Loucy (cell line): ENCODE data around the gene PDE2A.

Experiments used
- EZH2phosphoT487 ChIP-seq: fragments of 200-600 bp; IDR thresholded peaks from 2 replicates; pipeline ENCODE4 v1.6.1; 2018; ENCODE audit warnings: antibody characterized with exemption, mild to moderate bottlenecking, moderate library complexity, borderline replicate concordance
- TF ChIP-seq, protein P1 (sequence below): fragments of 200-600 bp; sonication (generic); conservative IDR thresholded peaks from 2 replicates; pipeline ENCODE4 v1.5.1; 2014; ENCODE audit warnings: mild to moderate bottlenecking, antibody characterized with exemption, low read length

DNA sequence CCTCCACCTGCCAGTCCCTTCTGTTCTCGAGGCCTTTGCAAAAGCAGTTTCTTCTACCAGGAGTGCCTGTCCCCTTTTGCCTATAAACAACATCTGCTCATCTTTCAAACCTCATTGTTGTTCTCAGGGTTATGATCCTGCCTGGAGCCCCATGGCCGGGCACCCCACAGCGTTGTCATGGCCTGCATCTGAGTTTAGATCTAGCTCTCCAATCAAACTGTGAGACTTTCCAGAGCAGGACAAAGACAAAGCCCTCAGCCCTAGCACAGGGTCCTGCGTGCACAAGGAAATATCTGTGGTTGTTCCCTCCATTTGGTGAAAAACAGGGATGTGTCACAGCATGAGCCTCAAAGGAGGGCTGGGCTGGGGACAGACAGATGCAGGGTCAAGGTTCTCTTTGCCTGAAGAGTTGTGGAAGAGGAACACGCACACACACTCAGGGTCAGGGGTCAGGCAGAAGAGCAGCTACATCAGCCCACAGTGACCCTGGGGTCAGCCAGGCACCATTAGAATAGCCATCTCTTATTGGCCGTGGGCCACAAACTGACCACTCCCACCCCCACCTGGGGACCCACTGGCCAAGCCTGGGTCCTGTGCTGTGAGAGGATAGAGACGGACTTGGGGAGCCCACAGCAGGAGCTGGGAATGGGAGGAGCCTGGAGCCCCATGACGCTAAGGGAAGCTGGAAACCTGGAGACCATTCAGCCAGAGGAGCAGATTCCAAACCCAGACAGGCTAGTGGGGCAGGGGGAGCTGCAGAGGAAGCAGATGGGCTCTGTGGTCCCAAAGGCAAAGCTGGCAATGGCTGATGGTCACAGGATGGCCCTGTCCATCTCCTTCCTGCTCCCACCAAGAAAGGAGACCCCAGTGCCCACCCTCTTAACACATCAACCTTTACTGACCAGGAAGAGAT is 99.4 kb downstream of the PDE2A start:
- TF ChIP-seq, protein P1, sequence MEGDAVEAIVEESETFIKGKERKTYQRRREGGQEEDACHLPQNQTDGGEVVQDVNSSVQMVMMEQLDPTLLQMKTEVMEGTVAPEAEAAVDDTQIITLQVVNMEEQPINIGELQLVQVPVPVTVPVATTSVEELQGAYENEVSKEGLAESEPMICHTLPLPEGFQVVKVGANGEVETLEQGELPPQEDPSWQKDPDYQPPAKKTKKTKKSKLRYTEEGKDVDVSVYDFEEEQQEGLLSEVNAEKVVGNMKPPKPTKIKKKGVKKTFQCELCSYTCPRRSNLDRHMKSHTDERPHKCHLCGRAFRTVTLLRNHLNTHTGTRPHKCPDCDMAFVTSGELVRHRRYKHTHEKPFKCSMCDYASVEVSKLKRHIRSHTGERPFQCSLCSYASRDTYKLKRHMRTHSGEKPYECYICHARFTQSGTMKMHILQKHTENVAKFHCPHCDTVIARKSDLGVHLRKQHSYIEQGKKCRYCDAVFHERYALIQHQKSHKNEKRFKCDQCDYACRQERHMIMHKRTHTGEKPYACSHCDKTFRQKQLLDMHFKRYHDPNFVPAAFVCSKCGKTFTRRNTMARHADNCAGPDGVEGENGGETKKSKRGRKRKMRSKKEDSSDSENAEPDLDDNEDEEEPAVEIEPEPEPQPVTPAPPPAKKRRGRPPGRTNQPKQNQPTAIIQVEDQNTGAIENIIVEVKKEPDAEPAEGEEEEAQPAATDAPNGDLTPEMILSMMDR, result no peak
- no peak for TF ChIP-seq EZH2phosphoT487
